NCI-H748 (cell line): Measurements from ENCODE around the gene ADCY3.
A peak's percentile ranks its signal among the peaks of the same experiment; 100 is the strongest.

ENCODE experiments used
- DNase-seq: peaks from one replicate; lab custom pipeline; 2025; ENCODE audit not compliant: unreplicated experiment; lab: John Stamatoyannopoulos, UW

Gene ADCY3

GRCh38 chr2:24832073-24832461 lies 88.0 kb downstream of the ADCY3 start:
- no peak for DNase-seq

GRCh38 chr2:24831221-24832072 lies 88.6 kb downstream of the ADCY3 start:
- no peak for DNase-seq

- no peak for DNase-seq
These were observed 89.3 kb downstream of the ADCY3 start for GRCh38 chr2:24830786-24831185.

GRCh38 chr2:24830351-24830750 lies 89.7 kb downstream of the ADCY3 start:
- no peak for DNase-seq

GRCh38 chr2:24828238-24828996 lies 91.6 kb downstream of the ADCY3 start:
- DNase-seq: no peak

- DNase-seq: peak; percentile 82
These were observed 92.5 kb downstream of the ADCY3 start for GRCh38 chr2:24827321-24828237.

- no peak for DNase-seq
These were observed 93.3 kb downstream of the ADCY3 start for GRCh38 chr2:24826773-24827145.

GRCh38 chr2:24825883-24826772 lies 93.9 kb downstream of the ADCY3 start:
- DNase-seq: no peak

- DNase-seq: peak; percentile 27
These were observed 94.8 kb downstream of the ADCY3 start for GRCh38 chr2:24824966-24825882.

- DNase-seq: no peak
These were observed 95.9 kb downstream of the ADCY3 start for GRCh38 chr2:24824071-24824588.

- DNase-seq: no peak
These were observed 97.9 kb downstream of the ADCY3 start for GRCh38 chr2:24822049-24822706.

- DNase-seq: no peak
These were observed 98.6 kb downstream of the ADCY3 start for GRCh38 chr2:24821433-24821891.

- DNase-seq: no peak
These were observed 99.2 kb downstream of the ADCY3 start for GRCh38 chr2:24820598-24821432.

- no peak for DNase-seq
These were observed 99.9 kb downstream of the ADCY3 start for GRCh38 chr2:24820175-24820513.

GRCh38 chr2:24819442-24820174 lies 100.4 kb downstream of the ADCY3 start:
- DNase-seq: no peak

GRCh38 chr2:24818721-24819167 lies 101.3 kb downstream of the ADCY3 start:
- no peak for DNase-seq

- DNase-seq: no peak
These were observed 103.2 kb downstream of the ADCY3 start for GRCh38 chr2:24816884-24817283.
